HG03457 (cell line): ENCODE data around the gene ZNF423.

Experiments used
- ATAC-seq: cut with Tn5 transposase; IDR thresholded peaks from one replicate; pipeline ENCODE4 v1.9.1; 2021; ENCODE audit warnings: moderate number of reproducible peaks; ENCODE audit not compliant: unreplicated experiment

The ZNF423 gene

GRCh38 chr16:49651996-49652395, 203.9 kb downstream of the ZNF423 start:
- ATAC-seq = no peak

DNA sequence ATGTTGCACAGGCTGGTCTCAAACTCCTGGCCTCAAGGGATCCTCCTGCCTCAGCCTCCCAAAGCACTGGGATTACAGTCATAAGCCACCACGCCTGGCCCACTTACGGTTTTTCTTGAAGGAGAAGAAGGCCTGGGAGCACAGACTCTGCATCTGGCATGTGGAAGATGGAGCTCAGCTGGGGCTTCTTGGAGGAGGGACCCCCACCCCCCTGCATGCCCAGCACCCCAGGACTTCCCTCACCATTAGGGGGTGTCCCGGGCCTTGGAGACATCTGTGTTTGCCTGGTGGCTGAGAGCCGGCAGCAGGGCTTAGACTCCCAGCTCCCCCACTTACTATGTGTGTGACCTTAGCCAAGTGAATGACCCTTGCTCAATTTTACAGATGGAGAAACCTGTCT, 204.7 kb downstream of the ZNF423 start:
- no peak for ATAC-seq

GRCh38 chr16:49650603-49651002, 205.3 kb downstream of the ZNF423 start:
- ATAC-seq = no peak

DNA sequence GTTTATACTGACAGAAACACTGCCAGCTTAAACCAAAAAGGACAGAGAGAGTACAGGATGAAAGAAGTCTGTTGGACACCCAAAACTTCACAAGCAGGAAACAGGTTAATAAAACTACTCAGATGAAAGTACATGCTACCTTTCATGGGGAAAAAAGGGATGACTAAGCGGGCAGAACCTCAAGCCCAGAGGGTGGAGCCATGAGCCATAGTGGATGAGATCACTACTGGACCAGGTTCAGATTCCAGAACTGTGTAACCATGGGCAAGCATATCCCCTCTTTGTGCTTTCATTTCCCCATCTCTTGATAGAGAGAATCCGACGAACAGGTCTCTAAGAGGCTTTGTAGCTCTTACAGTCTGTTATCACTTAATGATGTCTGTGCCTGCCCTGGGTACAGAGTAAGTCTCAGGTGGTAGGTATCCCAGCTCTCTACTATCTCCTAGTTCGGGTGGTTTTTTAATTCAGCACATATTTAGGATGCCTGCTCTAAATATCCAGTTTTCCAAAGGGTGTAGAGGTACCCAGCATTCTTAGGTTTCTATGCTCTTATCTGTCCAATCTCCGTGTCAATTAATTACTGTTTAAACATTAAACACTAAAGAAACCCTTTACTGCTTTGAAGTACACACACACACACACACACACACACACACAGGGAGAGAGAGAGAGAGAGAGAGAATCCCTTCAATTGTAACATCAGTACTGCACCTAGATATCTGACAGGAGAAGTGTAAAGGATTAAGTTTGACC, 206.7 kb downstream of the ZNF423 start:
- ATAC-seq = no peak

GRCh38 chr16:49647673-49648072, 208.2 kb downstream of the ZNF423 start:
- no peak for ATAC-seq

GRCh38 chr16:49645263-49645662, 210.6 kb downstream of the ZNF423 start:
- no peak for ATAC-seq

- ATAC-seq = no peak
These were observed 211.8 kb downstream of the ZNF423 start for GRCh38 chr16:49644145-49644463.

DNA sequence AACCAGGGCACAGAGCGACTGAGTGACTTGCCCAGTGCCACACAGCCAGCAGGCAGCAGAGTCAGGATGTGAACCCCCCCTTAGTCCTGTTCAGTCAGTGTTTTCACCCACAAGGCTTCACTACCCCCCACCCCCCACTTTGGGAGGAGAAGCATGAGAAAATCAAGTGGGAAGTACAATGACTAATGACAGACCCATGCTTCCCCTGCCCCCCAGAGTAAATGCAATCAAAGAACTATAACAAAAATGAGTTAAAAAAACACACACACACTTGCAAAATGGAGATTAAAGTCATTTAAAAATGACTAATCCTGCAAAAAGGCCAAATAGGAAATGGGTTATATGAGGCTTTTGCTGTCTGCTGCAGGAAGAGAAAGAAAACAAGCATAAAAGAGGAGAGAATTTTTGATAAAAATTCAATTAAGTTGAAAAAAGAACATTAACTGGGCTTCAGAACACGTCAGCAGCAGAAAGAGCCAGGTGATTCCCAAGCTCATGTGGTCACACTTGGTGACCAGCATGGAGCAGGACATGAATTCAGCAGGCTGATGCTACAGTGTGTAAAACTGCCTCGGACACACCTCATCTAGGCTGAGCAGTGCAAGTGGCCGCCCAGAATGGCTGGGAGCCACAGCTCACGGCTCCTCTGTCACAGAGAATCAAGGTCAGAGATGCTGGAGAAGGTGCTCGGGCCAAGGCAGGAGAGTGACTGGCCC, 212.3 kb downstream of the ZNF423 start:
- ATAC-seq = no peak

DNA sequence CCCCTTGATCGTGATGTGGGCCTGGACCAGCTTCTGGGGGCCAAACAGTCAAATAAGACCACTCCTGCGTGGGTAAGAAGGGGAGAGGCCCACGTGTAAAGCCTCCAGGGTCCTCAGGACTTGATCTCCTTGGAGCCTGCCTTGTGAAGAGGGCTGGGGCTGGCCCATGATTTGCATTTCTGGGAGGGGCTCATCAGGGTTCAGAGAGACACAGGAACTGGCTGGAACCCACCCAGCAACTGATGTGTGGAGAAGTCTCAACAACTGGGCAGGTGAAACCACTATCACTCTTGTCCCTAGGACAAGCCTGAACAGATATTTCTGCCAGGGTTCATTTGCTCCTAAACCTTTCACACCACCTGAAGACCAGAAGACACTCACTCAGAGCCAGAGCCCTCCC, 214.7 kb downstream of the ZNF423 start:
- ATAC-seq = no peak

DNA sequence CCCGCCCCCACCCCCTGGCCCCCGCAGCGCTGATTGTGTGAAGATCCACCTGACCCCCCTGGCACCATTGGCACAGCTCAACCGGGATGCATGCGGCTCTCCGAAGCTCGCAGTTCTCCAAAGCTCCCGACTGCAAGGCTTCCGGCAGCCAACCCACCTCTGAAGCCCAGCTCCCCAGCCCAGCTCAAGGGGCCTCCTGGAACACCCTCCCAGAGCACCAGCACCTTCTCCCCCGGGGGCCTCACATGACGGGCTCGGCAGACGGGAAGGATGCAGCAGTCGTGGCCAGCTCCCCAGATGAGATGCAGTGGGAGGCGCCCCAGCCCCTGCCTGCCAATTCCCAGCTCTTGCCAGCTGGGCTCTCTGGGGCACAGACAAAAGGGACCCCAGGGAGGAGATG, 215.3 kb downstream of the ZNF423 start:
- ATAC-seq = no peak

- no peak for ATAC-seq
These were observed 216.0 kb downstream of the ZNF423 start for GRCh38 chr16:49639739-49640431.

DNA sequence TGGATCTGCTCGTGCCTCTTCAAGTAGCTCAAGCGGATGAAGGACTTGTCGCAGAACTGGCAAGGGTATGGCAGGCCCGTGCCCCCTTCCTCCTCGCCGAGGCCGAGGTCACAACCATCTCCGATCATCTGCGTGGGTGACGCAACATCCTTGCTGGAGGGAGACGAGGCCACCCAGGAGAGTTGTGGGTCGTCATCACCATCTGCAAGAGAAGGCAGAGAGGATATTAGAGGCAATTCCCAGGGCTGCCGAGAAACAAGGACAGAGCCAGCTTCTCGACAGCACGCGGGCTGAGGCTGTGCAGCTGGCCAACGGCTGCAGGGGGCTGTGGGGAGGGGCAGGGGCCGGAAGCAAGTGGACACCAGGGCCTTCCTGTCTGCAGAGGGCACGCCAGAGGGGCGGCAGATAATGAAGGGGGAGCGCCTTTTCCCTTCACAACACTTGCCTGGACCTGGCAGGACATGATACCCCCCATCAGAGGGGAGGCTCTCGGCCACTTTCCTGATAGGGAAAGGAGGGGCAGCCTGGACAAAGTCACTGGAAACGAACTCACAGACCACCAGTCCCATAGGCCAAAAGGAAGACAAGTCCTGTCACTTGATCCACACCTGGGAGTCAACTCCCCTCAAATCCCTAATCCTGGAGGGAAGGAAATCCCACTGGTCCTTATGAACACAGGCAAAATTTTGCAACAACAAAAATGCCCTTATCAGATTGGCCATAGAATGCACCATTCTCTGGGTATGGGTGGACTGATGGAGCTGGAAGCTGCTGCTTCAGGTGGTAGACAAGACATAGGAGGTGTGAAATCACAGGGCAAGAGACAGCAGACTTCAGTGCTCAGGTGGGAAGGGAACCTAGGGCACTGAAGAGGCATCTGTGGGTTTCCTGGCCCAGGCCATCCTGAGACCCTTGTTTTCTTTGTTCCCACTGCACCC, 217.0 kb downstream of the ZNF423 start:
- no peak for ATAC-seq

DNA sequence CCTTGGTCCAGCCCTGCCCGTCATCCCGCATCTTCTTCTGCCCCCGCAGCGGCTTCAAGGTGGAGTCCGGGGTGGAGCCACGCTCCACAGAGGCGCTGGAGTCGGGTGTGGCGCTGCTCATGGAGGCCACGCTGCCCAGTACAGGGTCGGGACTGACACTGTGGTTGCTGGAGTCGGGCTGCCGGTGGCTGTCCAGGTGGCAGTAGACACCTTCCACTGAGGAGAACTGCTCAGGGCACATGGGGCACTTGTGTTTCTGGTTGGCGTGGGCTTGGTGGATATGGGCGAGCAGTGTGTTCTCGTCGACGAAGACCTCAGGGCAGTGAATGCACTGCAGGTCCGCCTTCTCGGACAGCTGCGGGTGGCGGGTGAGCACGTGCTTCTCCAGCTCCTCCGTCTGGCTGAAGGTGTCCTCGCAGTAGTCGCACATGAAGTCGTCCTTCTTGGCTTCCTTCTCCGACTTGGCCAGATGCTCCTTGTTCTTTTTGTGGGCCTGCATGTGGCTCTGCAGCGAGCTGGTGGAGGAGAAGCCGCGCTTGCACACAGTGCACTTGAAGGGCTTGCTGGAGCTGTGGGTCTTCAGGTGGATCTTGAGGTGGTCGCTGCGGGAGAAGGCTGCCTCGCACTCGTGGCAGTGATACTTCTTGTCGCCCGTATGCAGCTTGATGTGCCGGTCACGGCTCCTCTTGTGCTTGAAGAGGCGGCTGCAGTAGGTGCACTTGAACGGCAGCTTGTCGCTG, 217.8 kb downstream of the ZNF423 start:
- no peak for ATAC-seq

GRCh38 chr16:49637511-49637910, 218.4 kb downstream of the ZNF423 start:
- no peak for ATAC-seq

- no peak for ATAC-seq
These were observed 219.3 kb downstream of the ZNF423 start for GRCh38 chr16:49636608-49637007.

DNA sequence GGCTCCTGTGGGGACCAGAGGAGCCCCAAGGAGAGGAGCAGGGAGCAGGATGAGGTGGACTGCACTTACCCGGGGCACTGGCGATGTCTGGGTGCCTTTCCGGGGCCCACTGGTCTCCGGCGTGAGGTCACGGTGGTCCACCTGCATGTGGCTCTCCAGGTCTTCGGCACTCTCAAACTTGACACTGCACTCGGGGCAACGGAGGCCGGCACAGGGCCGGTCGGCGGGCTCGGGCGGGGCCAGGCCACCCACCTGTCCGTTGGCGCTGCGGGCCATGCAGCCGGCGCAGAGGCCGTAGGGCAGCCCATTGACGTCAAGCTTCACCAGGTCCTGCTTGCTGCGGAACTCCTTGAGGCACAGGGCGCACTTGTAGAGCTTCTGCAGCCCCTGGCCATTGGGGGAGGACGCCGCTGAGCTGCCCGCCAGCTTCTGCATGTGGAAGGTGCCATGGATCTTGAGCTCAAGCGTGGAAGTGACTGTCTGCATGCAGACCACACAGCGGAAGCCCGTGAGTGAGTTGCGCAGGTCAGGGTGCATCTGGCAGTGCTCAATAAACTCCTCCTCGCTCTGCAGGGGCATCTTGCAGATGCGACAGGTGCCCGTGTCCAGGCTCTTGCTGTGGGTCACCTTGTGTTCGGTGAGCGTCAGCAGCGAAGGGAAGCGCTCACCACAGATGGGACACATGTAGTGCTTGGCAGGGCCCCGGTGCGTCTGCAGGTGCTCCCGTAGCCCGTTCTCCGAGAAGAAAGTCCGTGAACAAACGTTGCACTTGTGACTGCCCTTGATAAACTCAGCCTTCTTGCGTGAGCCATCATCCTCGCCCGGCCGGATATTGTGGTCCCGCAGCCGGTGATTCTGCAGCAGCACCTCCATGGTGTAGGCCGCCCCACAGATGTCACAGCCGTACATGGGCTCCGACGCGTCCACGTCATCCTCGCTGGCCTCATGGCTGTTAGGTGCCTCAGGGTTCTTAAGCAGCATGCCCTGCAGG, 220.0 kb downstream of the ZNF423 start:
- ATAC-seq = no peak

- ATAC-seq = no peak
These were observed 220.9 kb downstream of the ZNF423 start for GRCh38 chr16:49635009-49635350.

- ATAC-seq = no peak
These were observed 221.5 kb downstream of the ZNF423 start for GRCh38 chr16:49634235-49635008.
